Progenitor cell of endocrine pancreas (in vitro differentiated cells): ENCODE data around the gene PLAAT2. TPM values are rescaled to one million over a fixed set of nuclear protein-coding genes. Genes with fewer than 3 reads are reported as not detected.

Source experiments
- DNase-seq: peaks from one replicate; pipeline ENCODE4 v3.0.0; 2021; ENCODE audit warnings: low spot score; ENCODE audit not compliant: unreplicated experiment
- H3K27ac Mint-ChIP-seq: 2 replicates; pipeline ENCODE4 v1.8.0; 2021; ENCODE audit warnings: mild to moderate bottlenecking, moderate library complexity, mixed read lengths
- H3K27me3 Mint-ChIP-seq: 2 replicates; pipeline ENCODE4 v1.8.0; 2021; ENCODE audit warnings: mixed read lengths
- H3K36me3 Mint-ChIP-seq: 2 replicates; pipeline ENCODE4 v1.8.0; 2022; ENCODE audit warnings: mixed read lengths; ENCODE audit not compliant: insufficient read depth
- H3K4me1 Mint-ChIP-seq: 2 replicates; pipeline ENCODE4 v1.8.0; 2021; ENCODE audit warnings: low read depth, mixed read lengths
- H3K4me3 Mint-ChIP-seq: 2 replicates; pipeline ENCODE4 v1.8.0; 2021; ENCODE audit warnings: low read depth, mild to moderate bottlenecking, moderate library complexity, mixed read lengths
- H3K9me3 Mint-ChIP-seq: 2 replicates; pipeline ENCODE4 v1.8.0; 2021; ENCODE audit warnings: low read depth, mixed read lengths
- CTCF ChIP-seq: fragments of 200-600 bp; sonication (generic); IDR thresholded peaks from one replicate; pipeline ENCODE4 v1.5.0; 2021; ENCODE audit warnings: antibody characterized with exemption, mild to moderate bottlenecking; ENCODE audit not compliant: unreplicated experiment
- total RNA-seq: library from RNA; stranded (reverse); gene quantifications from 2 replicates; pipeline ENCODE4 v1.2.1, GENCODE V29; 2021

Gene PLAAT2
- total RNA-seq, 1 donor from 2014 or later: not detected

- Mint-ChIP-seq H3K36me3 (no peaks in the 10 kb centered on the region), H3K27me3 (no peaks in the 10 kb centered on the region), H3K27ac (peak within 1 kb of the TSS; percentile 49), H3K9me3 (no peaks in the 10 kb centered on the region), H3K4me3 (no peak within 1 kb of the TSS), H3K4me1 (peaks cover 21% of the 10 kb centered on the region)
- no peak for TF ChIP-seq CTCF
- no peak for DNase-seq
Measured at GRCh38 chr11:63536669-63537292, 26.4 kb downstream of the PLAAT2 start, which contains the start of gene PLAAT4. PLAAT4 (plus strand) TSS chr11:63536808; CDS start chr11:63536869, 61 bp downstream.

GRCh38 chr11:63535734-63536133 is 27.4 kb downstream of the PLAAT2 start:
- DNase-seq: no peak
- Mint-ChIP-seq H3K9me3 (no peaks in the 10 kb centered on the region), H3K4me1 (peaks cover 28% of the 10 kb centered on the region), H3K4me3 (no peak overlapping the region), H3K27ac (no peak overlapping the region), H3K27me3 (no peaks in the 10 kb centered on the region), H3K36me3 (no peaks in the 10 kb centered on the region)
- no peak for TF ChIP-seq CTCF

GRCh38 chr11:63534895-63535461 is 28.2 kb downstream of the PLAAT2 start:
- TF ChIP-seq CTCF: no peak
- H3K4me1 Mint-ChIP-seq: peaks cover 32% of the 10 kb centered on the region
- no peaks in the 10 kb centered on the region for H3K27me3 Mint-ChIP-seq
- H3K36me3 Mint-ChIP-seq: no peaks in the 10 kb centered on the region
- H3K4me3 Mint-ChIP-seq: no peak overlapping the region
- DNase-seq: no peak
- H3K9me3 Mint-ChIP-seq: no peaks in the 10 kb centered on the region
- peak overlapping the region; percentile 16 for H3K27ac Mint-ChIP-seq

- Mint-ChIP-seq H3K4me3 (no peak overlapping the region), H3K27me3 (no peaks in the 10 kb centered on the region), H3K27ac (no peak overlapping the region), H3K36me3 (no peaks in the 10 kb centered on the region), H3K4me1 (peaks cover 41% of the 10 kb centered on the region), H3K9me3 (no peaks in the 10 kb centered on the region)
- no peak for TF ChIP-seq CTCF
- no peak for DNase-seq
Measured at GRCh38 chr11:63534076-63534475, 29.1 kb downstream of the PLAAT2 start.

- Mint-ChIP-seq H3K27me3 (no peaks in the 10 kb centered on the region), H3K4me1 (peaks cover 49% of the 10 kb centered on the region), H3K9me3 (no peaks in the 10 kb centered on the region), H3K36me3 (no peaks in the 10 kb centered on the region), H3K4me3 (no peak overlapping the region), H3K27ac (peak overlapping the region; percentile 41)
- DNase-seq: no peak
- TF ChIP-seq CTCF: no peak
Measured at GRCh38 chr11:63532799-63533475, 30.2 kb downstream of the PLAAT2 start.
